Osteoblast (primary cell): ENCODE data around the gene AHNAK. TPM values are rescaled to one million over a fixed set of nuclear protein-coding genes. Genes with fewer than 3 reads are reported as not detected.
A peak's percentile ranks its signal among the peaks of the same experiment; 100 is the strongest.

Source experiments
- DNase-seq: peaks from one replicate; pipeline ENCODE4 v3.0.0; 2011; ENCODE audit warnings: low spot score, mixed read lengths; ENCODE audit not compliant: insufficient read length; ENCODE audit errors: missing footprints
- H2AFZ ChIP-seq: 2 replicates; pipeline ENCODE4 v1.6.0; 2011; ENCODE audit warnings: mild to moderate bottlenecking, low read length
- H3K27ac ChIP-seq: 2 replicates; pipeline ENCODE4 v1.5.1; 2011; ENCODE audit warnings: mild to moderate bottlenecking, low read depth, low read length, moderate library complexity
- H3K27me3 ChIP-seq: 2 replicates; pipeline ENCODE4 v1.6.0; 2012; ENCODE audit warnings: mild to moderate bottlenecking, control low read depth, inconsistent platforms, low read length, moderate library complexity; ENCODE audit not compliant: insufficient read depth
- H3K36me3 ChIP-seq: 2 replicates; pipeline ENCODE4 v1.5.1; 2011; ENCODE audit warnings: mild to moderate bottlenecking, low read length, control low read depth, moderate library complexity; ENCODE audit not compliant: insufficient read depth
- H3K4me1 ChIP-seq: 2 replicates; pipeline ENCODE4 v1.5.1; 2011; ENCODE audit warnings: mild to moderate bottlenecking, low read length, control low read depth, moderate library complexity; ENCODE audit not compliant: insufficient read depth
- H3K4me2 ChIP-seq: 2 replicates; pipeline ENCODE4 v1.6.0; 2011; ENCODE audit warnings: mild to moderate bottlenecking, low read length; ENCODE audit not compliant: insufficient read depth
- H3K4me3 ChIP-seq: fragments of 200-600 bp; sonication (generic); 3 replicates; pipeline ENCODE4 v1.5.1; 2012; ENCODE audit warnings: mild to moderate bottlenecking, low read length, inconsistent platforms; ENCODE audit not compliant: insufficient read depth
- H3K79me2 ChIP-seq: 2 replicates; pipeline ENCODE4 v1.6.0; 2012; ENCODE audit warnings: mild to moderate bottlenecking, low read length, control low read depth, inconsistent platforms; ENCODE audit not compliant: insufficient read depth
- H3K9me3 ChIP-seq: 2 replicates; pipeline ENCODE4 v1.5.1; 2011; ENCODE audit warnings: low read depth, low read length, control low read depth
- H4K20me1 ChIP-seq: 2 replicates; pipeline ENCODE4 v1.6.0; 2012; ENCODE audit warnings: mild to moderate bottlenecking, low read length, control low read depth; ENCODE audit not compliant: insufficient read depth
- CTCF ChIP-seq: IDR thresholded peaks from 2 replicates; pipeline ENCODE4 v1.5.1; 2011; ENCODE audit warnings: mild to moderate bottlenecking, low read depth, low read length, moderate library complexity; ENCODE audit errors: extremely low read depth
- total RNA-seq: library from RNA; depleted of rRNA; stranded (reverse); fragments of >200 nt; gene quantifications from 2 replicates; pipeline ENCODE4 v1.2.3, GENCODE V29; 2012

The AHNAK gene
- total RNA-seq, 1 donor: 720 TPM

- Histone ChIP-seq H3K27me3 (no peaks in the 10 kb centered on the region), H3K36me3 (no peaks in the 10 kb centered on the region), H3K4me1 (peaks cover 41% of the 10 kb centered on the region), H3K9me3 (no peaks in the 10 kb centered on the region), H3K4me2 (peak overlapping the region; percentile 93), H3K79me2 (peaks cover 45% of the 10 kb centered on the region), H2AFZ (peak overlapping the region; percentile 70), H4K20me1 (peaks cover 32% of the 10 kb centered on the region), H3K27ac (peak overlapping the region; percentile 37), H3K4me3 (peak overlapping the region; percentile 98)
- DNase-seq: peak; percentile 94
- no peak for TF ChIP-seq CTCF
These were observed 471 bp upstream of the AHNAK start for GRCh38 chr11:62546929-62547625.

- Histone ChIP-seq H3K4me3 (peak overlapping the region; percentile 98), H3K4me2 (peak overlapping the region; percentile 93), H2AFZ (no peak overlapping the region), H4K20me1 (peaks cover 47% of the 10 kb centered on the region), H3K9me3 (no peaks in the 10 kb centered on the region), H3K79me2 (peaks cover 60% of the 10 kb centered on the region), H3K27me3 (no peaks in the 10 kb centered on the region), H3K4me1 (peaks cover 48% of the 10 kb centered on the region), H3K36me3 (no peaks in the 10 kb centered on the region), H3K27ac (peak overlapping the region; percentile 67)
- peak; percentile 7 for TF ChIP-seq CTCF
- DNase-seq: peak; percentile 99
These were observed 966 bp downstream of the AHNAK start for GRCh38 chr11:62545437-62546243.

DNA sequence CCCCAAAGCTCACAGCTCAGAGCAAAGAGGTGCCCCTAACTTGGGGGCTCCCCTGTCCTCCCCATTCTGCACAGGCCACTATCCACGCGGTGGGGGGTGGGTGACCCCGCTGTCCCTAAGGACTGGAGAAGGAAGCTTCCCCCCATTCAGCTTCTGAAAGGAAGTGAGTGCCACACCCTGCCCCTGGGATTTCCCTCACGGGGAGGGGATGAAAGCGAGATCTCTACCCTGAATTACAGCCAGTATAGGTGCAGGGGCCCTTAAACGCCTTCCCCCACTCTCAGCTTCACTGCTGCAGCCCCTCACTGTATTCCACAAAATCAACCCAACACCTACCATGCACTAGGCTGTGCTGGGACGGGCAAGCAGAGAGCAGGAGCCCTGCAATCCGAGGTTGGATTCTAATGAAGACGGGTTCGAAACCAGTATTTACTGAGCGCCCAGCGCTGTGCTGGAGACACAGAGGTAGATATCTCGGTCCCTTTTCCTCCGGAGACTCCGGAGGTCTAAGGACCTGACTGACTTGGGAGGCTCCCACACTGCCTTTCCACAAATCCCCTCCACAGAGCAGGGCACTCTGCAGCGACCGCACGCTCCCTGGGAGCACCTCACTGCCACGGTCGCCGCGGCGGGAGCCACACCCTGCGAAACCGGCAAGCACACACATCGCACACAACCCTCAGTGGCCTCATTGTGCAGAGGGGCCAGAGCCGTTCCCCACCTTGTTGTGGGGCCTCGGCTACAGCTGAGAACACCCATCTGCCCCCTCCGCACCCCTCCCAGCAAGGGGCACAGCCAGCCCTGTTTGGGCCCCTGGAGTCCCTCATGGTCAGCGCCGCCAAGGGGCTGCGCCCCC is 1.8 kb downstream of the AHNAK start:
- no peaks in the 10 kb centered on the region for H3K9me3 ChIP-seq
- no peak for TF ChIP-seq CTCF
- peak; percentile 73 for DNase-seq
- no peaks in the 10 kb centered on the region for H3K36me3 ChIP-seq
- no peak overlapping the region for H2AFZ ChIP-seq
- peaks cover 56% of the 10 kb centered on the region for H3K4me1 ChIP-seq
- peak overlapping the region; percentile 93 for H3K4me2 ChIP-seq
- H3K4me3 ChIP-seq: peak overlapping the region; percentile 98
- peak overlapping the region; percentile 67 for H3K27ac ChIP-seq
- peaks cover 55% of the 10 kb centered on the region for H4K20me1 ChIP-seq
- peaks cover 68% of the 10 kb centered on the region for H3K79me2 ChIP-seq
- no peaks in the 10 kb centered on the region for H3K27me3 ChIP-seq
